ENCODE measurements around the gene LDLRAD3.
"Not testable (repeated sequence)": the region's sequence is repeated elsewhere in the genome, so short reads cannot be mapped to it uniquely, and the experiment has no call there.

The LDLRAD3 gene

DNA sequence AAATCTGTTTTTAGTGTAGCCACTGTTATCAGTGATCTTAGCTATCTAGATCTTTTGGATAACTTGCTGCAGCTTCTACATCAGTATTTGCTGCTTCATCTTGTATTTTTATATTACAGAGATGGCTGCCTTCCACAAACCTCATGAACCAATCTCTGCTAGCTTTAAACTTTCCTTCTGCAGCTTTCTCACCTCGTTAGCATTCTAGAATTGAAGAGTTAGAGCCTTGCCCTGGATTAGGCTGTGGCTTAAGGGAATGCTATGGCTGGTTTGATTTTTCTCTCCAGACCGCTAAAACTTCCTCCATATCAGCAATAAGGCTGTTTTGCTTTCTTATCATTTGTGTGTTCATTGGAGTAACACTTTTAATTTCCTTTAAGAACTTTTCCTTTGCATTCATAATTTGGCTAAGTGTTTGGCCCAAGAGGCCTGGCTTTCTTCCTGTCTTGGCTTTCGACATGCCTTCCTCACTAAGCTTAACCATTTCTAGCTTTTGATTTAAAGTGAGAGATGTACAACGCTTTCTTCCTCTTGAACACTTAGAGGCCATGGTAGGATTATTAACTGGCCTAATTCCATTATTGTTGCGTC is 51.9 kb downstream of the LDLRAD3 start:
- no peak for DNase-seq

- DNase-seq: no peak
Measured at GRCh38 chr11:35997902-35998520, 54.1 kb downstream of the LDLRAD3 start.

GRCh38 chr11:35998634-35999033 is 54.8 kb downstream of the LDLRAD3 start:
- DNase-seq: no peak

GRCh38 chr11:36000616-36001190 is 56.8 kb downstream of the LDLRAD3 start:
- no peak for DNase-seq

- DNase-seq: no peak
Measured at GRCh38 chr11:36002196-36002595, 58.3 kb downstream of the LDLRAD3 start.

GRCh38 chr11:36002796-36003195 is 58.9 kb downstream of the LDLRAD3 start:
- no peak for DNase-seq

DNA sequence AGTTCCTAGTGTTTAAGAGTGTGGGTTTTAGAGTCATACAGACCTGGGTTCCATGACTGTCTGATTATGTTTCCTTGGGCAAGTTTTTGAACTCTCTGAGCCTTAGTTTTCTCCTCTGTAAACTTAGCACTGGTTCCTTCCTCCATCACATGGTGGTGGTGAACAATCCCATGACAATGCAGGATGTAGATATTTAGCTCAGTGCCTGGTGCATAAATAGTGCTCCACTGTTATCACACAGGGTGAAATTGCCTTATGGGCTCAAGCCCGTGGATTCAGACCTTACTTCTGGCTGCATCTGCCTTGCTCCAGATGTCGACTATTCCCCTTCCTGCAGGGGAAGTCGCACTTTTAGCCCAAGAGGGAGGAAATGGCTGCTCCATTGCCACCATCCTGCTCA is 62.7 kb downstream of the LDLRAD3 start:
- no peak for DNase-seq

DNA sequence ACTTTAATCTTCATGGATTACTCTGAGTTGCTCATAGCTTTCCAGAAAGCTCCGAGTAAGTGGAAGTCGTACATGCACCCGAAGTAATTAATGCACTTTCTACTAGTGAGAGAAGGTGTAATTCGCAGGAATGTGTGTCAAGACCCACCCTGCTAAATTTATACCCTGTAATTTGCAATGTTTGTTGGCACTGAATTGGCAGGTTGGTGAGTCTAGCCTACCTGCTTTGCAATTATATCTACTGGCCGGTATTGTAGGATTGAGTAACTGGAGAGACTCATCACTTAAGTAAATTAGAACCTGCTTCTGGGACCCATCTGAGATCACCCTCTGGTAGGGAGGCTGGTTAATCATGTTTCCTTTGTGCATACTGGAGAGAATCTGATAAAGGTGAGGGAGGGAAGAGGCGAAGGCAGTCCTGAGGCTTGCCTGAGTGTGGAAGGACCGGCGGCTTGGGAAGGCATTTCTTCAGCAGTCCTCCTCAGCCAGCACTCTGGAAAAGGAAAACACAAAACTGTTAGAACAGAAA is 63.3 kb downstream of the LDLRAD3 start:
- DNase-seq: no peak

DNA sequence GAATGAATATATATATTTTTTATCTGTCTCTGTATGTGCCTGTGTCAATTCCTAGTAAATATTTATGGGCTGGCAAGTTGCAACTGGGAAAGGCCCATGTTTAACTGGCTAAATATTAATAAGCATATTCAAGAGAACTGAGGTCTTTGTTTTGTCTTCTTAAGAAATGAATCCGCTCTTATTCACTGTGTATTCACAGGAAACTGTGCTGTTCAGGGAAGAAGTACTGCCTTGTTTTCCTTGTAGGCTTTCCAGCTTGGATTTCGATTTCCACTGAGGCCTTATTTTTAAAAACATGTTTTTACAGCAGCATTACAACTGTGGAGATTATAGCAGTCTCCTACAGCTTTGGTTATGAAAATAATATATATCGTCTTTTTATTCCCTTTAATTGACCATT is 64.7 kb downstream of the LDLRAD3 start:
- no peak for DNase-seq

GRCh38 chr11:36009473-36009872 is 65.6 kb downstream of the LDLRAD3 start:
- no peak for DNase-seq

GRCh38 chr11:36010010-36010740 is 66.3 kb downstream of the LDLRAD3 start:
- DNase-seq: no peak

DNA sequence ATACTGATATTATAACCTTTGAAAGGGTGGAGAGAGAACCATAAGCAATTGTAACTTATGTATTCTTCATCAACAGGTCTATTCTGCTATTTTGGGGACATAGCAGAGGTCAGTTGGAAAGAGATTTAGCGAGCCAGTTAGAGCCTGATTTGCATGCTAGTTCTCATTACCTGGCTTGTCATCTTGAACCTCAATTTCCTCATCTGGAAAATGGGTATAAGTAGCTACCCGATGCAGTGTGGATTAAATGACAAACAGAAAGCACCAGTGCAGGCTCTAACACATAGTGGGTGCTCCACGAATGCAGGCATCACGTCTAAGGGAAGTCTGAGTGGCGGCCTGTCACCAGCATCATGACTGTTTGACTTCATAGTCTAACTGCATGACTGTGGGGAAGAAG is 67.7 kb downstream of the LDLRAD3 start:
- DNase-seq: no peak

DNA sequence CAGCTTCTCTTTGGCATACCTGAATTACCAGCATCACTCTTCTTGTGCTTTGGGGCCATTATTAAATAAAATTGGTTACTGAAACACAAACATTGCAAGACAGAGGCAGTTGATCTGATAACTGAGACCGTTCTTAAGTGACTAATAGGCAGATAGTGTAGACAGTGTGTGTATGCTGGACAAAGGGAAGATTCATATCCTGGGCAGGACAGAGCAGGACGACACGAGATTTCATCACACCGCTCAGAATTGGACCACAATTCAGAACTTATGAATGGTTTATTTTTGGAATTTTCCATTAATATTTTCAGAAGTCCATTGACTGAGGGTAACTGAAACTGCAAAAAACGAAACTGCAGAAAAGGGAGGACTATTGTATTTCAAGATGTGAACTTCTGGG is 68.6 kb downstream of the LDLRAD3 start:
- DNase-seq: no peak

- DNase-seq: no peak
Measured at GRCh38 chr11:36012979-36013378, 69.1 kb downstream of the LDLRAD3 start.

DNA sequence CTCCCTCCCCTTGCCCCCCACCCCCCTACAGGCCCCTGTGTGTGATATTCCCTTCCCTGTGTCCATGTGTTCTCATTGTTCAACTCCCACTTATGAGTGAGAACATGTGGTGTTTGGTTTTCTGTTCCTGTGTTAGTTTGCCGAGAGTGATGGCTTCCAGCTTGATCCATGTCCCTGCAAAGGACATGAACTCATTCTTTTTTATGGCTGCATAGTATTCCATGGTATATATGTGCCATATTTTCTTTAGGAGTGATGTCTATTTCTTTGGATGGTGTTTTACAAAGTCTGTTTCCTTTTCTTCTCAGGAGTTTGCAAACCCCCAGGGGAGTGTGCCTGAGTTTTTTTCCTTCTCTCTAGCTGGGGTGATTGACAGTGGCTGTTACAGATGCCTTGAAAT is 69.6 kb downstream of the LDLRAD3 start:
- DNase-seq: not testable (repeated sequence)

DNA sequence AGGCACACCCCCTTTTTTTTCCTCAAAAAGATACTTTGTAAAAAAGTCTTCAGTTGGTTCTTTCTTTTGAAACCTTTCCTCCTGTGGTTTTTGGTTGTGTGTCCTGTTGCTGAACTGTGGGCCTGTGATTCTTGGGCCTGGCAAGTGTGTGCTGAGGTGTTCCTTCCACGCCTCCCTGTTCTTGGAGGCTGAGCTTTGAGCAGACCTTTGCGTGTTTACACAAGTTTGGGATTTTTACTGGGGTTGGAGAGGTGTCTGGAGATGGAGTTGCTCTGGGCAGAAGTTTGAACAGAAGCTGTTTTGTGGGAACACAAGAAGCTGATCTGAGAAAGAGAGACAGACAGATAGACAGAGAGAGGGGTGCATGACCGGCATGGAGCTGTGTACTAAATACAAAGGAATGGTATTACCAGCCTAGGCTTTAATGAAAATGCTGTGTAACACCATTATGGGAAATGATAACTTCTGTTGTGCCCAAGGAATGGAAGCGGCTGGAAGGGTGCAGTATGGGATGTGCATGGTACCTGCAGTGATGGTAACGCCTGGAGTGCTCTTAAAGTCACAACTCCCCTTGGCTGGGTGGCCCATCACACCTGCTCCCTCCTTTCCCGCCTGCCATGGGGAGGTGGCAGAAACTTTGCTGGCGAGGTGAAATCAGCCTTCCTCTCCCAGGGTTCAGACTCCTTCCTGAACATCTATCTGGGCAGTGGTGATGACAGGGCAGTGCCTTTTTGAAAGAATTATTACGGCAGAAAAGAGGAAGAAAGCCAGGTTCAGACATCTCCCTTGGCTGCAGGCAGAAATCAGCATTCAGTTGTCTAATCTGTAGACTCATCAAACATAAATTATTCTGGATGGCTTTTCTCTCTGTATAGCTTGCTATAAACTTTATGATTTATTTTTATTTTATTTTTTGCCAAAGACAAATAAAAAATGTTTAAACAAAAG is 70.4 kb downstream of the LDLRAD3 start:
- no peak for DNase-seq

DNA sequence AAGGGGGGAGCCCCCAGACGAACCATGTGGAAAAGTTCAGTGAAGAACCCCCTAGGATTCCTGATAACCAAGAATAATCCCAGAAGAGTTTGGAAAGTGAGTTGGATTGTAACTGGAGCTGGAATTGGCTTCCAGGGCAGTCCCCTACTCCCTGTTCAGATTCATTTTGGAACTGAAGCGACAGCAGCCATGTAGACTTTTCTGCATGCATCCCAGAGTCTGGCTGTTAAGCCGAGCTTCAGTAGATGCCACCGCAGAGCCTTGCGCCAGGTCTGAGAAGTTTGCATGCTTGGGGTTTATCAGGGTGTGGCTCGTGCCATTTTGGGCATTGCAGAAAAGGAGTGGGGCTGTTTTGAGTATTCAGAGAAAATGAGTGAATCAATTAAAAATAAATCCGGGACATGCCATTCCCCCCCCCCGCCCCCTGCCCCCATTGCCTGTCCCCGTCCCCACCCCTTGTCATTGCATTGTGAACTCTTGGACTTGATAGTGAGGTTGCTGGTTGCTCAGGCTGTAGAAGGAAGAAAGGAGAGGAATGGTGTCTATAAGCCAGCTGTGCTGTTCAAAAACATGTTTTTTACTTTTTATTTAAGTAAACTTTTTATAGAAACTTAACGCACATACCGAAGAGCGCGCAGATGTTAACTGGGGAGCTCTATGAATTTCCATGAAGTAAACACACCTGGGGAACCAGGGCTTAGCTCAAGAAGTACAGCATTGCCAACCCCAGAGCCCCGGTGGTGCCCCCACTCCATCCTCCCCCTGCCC is 71.2 kb downstream of the LDLRAD3 start:
- DNase-seq: no peak

GRCh38 chr11:36015799-36016198 is 71.9 kb downstream of the LDLRAD3 start:
- no peak for DNase-seq

GRCh38 chr11:36016263-36016662 is 72.4 kb downstream of the LDLRAD3 start:
- no peak for DNase-seq

DNA sequence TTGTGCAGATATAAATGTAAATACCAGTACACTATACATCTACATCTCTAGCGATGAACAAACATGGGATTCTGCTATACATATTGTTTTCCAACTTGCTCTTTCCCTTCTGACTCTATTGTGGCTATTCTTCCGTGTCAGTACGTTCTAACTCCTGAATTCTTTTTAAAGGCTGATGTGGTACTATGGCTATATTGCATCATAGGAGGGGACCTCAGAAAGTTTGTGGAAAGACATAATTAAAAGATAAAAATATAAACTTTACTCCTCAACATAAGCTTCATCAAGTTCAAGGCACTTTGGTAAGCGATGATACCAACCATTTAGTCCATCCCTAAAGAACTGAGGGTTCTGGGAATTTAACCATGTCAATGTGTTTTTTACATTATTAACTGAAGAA is 72.8 kb downstream of the LDLRAD3 start:
- no peak for DNase-seq

GRCh38 chr11:36019005-36019596 is 75.2 kb downstream of the LDLRAD3 start:
- DNase-seq: no peak
